ENCODE results near the gene FAM124A.

The FAM124A gene

DNA sequence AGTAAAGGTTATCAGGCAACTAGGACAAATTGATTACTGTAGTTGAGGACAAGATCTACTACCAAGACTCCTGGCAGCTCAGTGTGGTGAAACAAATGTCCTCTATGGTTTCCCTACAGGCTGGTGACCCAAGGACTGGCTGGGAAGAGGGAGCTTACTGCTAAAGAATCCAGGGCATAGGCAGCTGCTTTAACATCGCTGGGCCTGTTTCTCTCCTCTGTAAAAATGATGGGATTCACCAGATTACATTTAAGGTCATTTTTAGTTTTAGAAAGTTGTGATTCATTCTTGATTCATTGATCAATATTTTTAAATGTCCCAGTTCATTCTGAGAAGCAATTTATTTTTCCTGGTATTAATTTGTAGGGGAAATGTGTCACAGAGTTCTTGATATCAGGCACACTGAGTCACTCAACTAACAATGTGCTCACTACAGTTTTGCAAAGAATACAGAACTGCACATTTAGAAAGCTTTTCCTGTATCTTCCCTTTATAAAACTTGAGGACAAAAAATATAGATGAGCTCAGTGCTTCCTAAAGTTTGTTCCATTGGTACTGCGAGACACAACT lies 19.6 kb upstream of the FAM124A start:
- no peak for DNase-seq (ENCODE audit: low read depth)
- no peak overlapping the region for H3K4me3 ChIP-seq (ENCODE audit: low read length)
- TF ChIP-seq, protein P1, sequence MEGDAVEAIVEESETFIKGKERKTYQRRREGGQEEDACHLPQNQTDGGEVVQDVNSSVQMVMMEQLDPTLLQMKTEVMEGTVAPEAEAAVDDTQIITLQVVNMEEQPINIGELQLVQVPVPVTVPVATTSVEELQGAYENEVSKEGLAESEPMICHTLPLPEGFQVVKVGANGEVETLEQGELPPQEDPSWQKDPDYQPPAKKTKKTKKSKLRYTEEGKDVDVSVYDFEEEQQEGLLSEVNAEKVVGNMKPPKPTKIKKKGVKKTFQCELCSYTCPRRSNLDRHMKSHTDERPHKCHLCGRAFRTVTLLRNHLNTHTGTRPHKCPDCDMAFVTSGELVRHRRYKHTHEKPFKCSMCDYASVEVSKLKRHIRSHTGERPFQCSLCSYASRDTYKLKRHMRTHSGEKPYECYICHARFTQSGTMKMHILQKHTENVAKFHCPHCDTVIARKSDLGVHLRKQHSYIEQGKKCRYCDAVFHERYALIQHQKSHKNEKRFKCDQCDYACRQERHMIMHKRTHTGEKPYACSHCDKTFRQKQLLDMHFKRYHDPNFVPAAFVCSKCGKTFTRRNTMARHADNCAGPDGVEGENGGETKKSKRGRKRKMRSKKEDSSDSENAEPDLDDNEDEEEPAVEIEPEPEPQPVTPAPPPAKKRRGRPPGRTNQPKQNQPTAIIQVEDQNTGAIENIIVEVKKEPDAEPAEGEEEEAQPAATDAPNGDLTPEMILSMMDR (conservative IDR thresholded peaks at IDR 0.05; ENCODE audit: low read length): no peak

GRCh38 chr13:51206584-51206983 lies 15.6 kb upstream of the FAM124A start:
- no peak overlapping the region for H3K4me3 ChIP-seq (ENCODE audit: low read length)
- no peak for DNase-seq (ENCODE audit: low read depth)
- TF ChIP-seq, protein P1 (conservative IDR thresholded peaks at IDR 0.05; ENCODE audit: low read length): no peak

DNA sequence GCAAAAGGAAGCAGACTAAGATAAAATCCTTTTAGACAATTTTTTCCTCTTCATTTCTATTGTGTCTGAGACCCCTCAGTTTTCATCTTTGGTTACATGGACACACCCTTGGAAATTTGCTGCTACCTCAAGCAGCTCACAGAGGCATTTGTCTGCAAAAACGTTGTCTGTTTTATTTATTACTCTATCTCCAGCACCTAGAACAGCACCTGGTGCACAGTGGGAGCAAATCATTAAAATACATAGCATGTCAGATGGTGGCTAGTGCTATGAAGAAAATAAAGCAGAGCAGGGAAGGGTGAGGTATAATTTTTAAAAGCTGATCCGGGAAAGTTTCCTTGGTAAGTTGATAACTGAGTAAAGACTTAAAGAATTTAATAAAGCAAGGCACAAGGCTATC lies 14.3 kb upstream of the FAM124A start:
- H3K4me3 ChIP-seq (ENCODE audit: low read length): no peak overlapping the region
- TF ChIP-seq, protein P1 (conservative IDR thresholded peaks at IDR 0.05; ENCODE audit: low read length): no peak
- no peak for DNase-seq (ENCODE audit: low read depth)

GRCh38 chr13:51208716-51209115 lies 13.5 kb upstream of the FAM124A start:
- TF ChIP-seq, protein P1 (conservative IDR thresholded peaks at IDR 0.05; ENCODE audit: low read length): no peak
- no peak overlapping the region for H3K4me3 ChIP-seq (ENCODE audit: low read length)
- DNase-seq (ENCODE audit: low read depth): no peak

GRCh38 chr13:51211910-51212309 lies 10.3 kb upstream of the FAM124A start:
- TF ChIP-seq, protein P1 (conservative IDR thresholded peaks at IDR 0.05; ENCODE audit: low read length): no peak

GRCh38 chr13:51212758-51213157 lies 9.4 kb upstream of the FAM124A start:
- no peak for DNase-seq (ENCODE audit: low read depth)
- TF ChIP-seq, protein P1 (conservative IDR thresholded peaks at IDR 0.05; ENCODE audit: low read length): no peak
- H3K4me3 ChIP-seq (ENCODE audit: low read length): no peak overlapping the region

More at GRCh38 chr13:51211910-51212309, 10.3 kb upstream of the FAM124A start:
- DNase-seq (ENCODE audit: low read depth): no peak
- H3K4me3 ChIP-seq (ENCODE audit: low read length): no peak overlapping the region

GRCh38 chr13:51213173-51213728 lies 8.9 kb upstream of the FAM124A start:
- H3K4me3 ChIP-seq (ENCODE audit: low read length): no peak overlapping the region
- no peak for DNase-seq (ENCODE audit: low read depth)
- TF ChIP-seq, protein P1 (conservative IDR thresholded peaks at IDR 0.05; ENCODE audit: low read length): no peak

Data from AG10803 (cell line).